HTR-8/SVneo (cell line): ENCODE measurements around the gene ZFAND3.
"Not testable (repeated sequence)": the region's sequence is repeated elsewhere in the genome, so short reads cannot be mapped to it uniquely, and the experiment has no call there.

Source experiments
- DNase-seq: peaks from one replicate; pipeline ENCODE4 v3.0.0; 2011; ENCODE audit warnings: low spot score, mixed read lengths; ENCODE audit not compliant: insufficient read length
- FAIRE-seq: peaks from 2 replicates; lab custom pipeline; 2011; peaks lifted over from hg19 to GRCh38; lab: Jason Lieb, UNC

ZFAND3 gene

DNA sequence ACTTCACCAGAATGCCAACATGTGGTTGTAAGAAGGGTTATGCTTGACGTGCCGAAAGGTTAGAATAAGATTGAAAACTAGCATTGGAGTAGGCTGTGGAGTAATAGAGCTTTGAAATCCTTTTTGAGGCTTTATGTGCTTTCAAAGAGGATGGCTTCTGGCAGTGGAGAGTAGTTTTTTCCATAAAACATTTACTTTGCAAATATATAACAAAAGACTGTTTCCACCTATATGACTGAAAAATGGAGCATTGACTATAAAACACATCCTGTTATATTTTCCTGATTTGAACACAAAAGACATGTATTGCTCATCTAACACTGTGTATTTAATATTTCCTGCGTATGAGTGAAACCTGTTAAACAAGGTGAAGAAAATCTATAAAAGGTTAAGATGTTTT, 38.8 kb downstream of the ZFAND3 start:
- DNase-seq (no peak), FAIRE-seq (no peak)

DNA sequence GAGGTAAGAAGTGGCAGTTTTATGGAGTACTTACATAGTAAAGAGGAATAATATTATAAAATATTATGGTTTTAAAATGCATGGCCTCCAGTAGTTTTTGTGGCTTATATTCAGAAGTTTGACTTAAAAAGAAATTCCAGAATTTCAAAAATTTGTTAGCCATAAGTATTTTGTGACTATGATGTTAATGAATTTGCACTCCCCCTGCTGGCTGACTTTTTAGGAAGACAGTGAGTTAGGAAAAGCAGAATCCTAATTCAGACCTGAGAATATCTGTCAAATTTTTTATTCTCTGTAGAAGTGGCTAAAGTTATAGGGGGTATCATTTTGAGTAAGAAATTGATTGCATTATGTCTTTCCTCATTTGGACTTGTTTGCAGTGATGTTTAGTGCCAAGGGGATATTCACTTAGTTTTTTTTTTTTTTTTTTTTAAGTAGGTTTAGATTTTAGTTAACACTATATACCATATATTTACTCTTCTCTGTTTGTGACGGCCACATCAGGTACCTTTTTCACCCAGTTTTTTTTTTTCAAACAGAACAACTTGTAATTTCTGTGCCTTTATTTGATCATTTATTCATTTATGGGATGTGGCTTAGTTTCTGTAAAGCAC, 40.8 kb downstream of the ZFAND3 start:
- DNase-seq (no peak), FAIRE-seq (no peak)

DNA sequence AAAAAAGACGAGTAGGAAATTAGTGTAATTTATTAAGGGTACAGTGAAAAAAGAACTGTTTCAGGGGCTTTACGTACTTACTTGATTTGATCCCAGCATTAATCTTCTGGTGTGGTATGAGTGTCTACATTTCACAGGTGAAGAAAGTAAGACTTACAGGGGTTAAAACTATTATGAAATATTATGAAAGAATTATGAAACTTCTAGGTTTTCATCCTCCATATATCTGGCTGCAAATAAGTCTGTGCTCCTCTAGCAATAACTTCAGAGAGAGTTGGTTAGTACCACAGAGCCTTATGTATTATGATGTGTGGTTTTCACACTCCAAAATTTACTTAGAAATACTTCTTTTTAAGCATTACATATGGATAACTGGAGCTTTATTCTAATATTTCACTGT, 41.9 kb downstream of the ZFAND3 start:
- no peak for FAIRE-seq

DNA sequence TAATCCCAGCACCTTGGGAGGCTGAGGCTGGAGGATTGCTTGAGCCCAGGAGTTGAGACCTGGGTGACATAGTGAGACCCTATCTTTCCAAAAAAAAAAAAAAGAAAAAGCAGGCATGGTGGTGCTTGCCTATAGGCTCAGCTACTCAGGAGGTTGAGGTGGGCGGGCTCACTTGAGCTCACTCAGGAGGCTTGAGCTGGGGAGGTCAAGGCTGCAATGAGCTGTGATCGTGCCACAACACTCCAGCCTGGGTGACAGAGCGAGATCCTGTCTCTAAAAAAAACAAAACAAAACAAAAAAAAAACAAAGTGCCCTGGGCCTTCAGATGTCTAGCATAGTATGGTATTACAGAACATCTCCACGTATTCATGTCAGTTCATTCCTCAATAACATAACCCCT, 42.9 kb downstream of the ZFAND3 start:
- no peak for DNase-seq
- no peak for FAIRE-seq

More for the DNA sequence above, 41.9 kb downstream of the ZFAND3 start:
- no peak for DNase-seq

DNA sequence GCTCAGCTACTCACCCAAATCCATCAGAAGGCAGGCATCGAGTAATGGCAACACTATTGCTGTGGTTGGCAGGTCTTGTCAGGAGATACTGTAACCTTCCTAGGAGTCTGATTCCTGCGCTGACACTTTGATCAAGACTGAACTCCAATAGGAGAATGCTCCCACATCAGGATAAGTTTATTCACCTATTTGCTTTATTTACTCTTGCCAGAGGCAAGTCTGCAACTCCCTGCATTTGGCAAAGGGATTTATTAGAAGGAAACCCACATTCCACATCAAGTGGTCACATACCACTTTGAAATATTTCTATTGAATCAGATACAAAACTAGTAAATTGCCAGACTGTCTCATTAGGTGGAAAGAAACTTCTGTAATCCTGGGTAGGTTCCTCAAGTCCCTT, 43.5 kb downstream of the ZFAND3 start:
- FAIRE-seq (no peak), DNase-seq (peak; percentile 43)

DNA sequence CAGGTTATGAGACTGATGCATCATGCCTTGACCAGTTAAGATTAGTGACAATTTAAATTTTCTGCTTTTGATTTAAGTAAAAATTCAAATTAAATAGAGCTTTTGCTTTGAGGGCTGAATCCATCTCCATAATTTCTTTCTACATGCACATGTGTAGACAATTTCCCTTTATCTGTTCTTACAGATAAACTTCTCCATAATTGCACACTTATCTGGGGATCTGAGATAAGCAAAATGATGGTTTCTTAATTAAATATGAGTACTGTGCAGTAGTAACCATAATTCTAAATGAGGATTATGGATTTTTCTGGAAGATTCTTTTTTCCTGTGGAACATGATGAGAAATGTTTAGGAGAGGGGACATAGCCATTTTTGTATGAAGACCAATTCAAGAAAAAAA, 44.7 kb downstream of the ZFAND3 start:
- no peak for DNase-seq
- no peak for FAIRE-seq

DNA sequence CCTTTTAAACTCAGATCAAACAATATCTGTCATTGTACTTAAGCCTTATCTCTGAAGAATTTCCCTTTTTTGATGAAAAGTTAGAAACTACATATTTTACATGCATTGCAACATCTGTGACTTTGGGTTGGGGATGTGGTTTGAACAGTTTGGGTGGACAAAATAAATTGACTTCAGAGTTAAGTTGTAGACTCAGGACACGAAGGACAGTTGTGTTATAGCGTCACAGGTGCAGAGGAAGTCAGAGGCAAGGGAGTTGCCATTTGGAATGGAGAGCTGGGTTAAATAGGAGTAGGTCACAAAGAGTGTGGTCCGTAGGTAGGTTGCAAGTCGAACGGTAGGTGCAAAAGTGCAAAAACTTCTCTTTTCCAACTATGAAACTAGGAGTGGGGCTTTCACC, 46.0 kb downstream of the ZFAND3 start:
- DNase-seq (no peak), FAIRE-seq (no peak)

DNA sequence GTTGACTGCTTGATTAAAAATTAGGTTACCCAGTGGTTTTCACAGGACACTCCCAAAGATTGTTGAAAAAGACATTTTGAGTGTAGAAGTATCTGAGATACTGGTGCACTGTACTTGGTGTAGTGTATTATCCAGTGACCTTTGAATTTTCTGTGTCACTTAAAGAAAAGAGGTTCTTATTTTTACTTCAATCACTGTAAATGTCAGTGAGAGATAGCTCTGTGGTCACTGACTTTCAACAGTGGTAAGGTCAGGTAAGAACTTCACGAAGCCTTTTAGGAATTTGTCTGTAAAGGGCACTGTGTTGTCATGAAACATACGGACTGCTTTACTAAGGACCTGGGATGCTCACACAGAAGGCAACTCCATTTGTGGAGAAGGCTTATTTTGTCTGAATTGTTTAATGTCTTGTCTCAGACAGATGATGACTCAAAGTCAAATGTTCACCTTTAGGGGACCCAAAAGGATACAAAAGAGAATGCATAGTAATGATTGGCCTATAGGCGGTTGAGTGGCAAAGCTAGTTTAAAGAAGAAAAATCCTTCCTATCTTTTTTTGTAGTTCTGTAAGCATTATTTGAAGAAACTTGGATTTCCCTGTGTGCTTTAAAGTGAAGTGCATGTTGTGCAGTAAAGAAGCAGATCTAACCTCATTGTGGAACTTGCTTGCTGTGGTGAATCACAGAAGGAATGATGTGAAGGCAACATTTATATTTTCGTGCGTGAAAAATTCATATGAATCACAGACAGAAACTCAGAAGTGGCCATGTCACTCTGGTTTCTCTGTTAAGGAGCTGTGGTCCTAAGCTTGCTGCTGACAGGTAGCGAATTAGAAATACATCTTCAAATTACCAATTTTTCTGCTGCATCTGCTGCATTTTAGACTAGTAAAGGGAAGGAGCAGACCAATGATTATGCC, 47.3 kb downstream of the ZFAND3 start:
- FAIRE-seq (no peak), DNase-seq (no peak)

DNA sequence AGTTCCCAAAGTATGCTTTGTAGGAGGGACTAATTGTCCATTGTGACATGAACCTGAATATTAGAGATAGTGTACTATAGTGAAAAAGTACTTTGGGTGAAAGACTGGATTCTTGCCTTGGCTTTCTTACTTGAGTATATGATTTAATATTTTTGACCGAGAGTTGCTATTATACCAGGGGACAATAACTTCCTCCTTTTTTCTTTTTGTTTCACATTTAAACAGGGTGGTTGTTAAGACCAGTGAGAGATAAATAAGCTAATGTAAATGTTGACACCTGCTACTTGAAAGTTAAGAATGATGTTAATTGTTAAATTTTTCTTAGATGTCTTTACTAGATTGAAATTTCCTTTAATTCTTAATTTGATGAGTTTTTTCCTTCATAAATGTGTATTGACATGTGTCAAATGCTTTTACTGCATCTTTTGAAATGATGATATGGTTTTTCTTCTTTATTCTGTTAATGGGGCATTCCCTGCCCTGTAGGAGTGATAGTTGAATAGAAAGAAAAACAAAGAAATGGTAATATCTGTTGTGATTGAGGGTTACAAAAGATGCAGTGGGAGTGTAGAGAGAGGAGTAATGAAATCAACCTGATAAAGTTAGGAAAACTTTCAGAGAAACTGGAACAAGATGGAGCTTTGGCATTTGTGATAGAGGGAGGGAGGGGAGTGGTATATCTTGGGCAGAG, 48.4 kb downstream of the ZFAND3 start:
- FAIRE-seq = no peak
- no peak for DNase-seq

DNA sequence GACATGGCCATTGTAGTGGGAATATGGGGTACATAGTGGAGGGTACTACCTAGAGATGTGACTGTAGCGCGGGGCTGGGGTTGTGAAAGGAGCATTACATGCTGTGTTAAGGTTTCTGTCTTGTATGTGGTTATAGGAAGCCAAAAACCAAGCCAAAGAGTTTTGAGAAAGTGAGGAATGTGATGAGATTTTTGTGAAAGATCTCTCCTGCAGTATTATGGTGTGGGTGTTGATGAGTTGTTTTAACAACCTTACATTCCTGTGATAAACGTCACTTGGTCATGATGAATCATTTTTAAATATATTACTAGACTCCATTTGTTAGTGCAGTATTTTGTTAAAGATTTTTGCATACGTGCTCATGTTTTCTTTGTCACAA, 48.9 kb downstream of the ZFAND3 start:
- DNase-seq = peak; percentile 43
- no peak for FAIRE-seq

DNA sequence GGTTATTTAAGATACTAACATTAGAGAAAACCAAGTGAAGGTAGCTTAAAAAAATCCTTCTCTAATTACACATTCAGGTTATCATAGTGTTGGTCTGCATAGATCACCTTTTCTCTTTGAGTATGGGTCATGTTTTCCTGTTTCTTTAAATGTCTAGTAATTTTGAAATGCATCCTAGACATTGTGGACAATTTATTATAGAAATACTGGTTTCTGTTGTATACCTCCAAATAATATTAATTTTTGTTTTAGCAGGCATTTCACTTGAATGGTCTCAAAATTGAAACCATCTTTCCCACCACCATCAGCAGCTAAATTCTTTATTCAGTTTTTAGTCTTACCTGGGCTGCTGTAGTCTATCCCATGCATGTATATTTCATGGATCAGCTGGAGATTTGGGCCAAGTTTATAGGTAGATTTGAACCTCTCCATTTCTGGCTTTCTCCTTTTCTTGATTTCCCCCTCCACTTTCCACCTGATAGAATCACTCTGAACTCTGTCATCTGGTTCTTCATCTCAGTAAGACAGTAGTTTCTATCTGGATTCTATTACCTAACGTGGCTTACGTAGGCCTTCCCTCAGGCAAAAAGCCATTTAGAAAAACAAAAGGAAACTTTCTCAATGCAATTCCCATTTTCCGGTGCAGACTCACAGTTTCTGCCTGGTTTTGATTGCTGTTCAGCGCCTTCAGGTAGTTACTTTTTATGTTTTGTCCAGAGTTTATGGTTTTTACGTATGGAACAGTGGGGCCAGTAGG, 52.3 kb downstream of the ZFAND3 start:
- DNase-seq (no peak), FAIRE-seq (no peak)

DNA sequence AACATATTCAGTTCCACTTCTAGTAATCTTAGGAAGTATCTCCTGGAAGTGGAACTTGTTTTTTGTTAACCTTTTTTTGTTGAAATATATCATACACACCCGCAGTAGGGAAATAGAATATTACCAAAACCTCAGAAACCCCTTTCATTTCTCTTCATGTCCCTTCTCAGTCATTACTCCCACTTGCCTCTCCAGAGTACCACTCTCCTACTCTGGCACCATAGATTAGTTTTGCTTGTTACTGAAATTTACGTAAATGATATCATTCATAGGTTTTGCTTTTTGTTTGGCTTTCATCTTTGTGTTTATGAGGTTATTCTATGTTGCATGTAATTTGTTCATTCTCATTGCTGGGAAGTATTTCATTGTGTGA, 52.8 kb downstream of the ZFAND3 start:
- FAIRE-seq (no peak), DNase-seq (no peak)

DNA sequence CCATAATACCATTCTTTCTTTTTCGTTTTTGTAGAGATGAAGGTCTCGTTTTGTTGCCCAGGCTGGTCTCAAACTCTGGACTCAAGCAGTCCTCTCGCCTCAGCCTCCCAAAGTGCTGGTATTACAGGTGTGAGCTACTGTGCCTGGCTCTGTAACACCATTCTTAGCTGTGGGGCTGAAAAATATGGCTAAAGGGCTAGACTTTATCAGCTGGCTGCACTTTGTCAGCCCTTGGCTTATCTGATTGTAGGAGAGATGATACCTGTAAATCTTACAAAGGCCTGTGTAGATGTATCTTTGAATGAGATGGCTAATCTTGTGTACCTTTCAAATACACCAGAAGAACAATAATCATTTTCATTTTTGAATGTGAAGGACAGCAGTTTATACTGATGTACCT, 55.2 kb downstream of the ZFAND3 start:
- no peak for FAIRE-seq
- no peak for DNase-seq

DNA sequence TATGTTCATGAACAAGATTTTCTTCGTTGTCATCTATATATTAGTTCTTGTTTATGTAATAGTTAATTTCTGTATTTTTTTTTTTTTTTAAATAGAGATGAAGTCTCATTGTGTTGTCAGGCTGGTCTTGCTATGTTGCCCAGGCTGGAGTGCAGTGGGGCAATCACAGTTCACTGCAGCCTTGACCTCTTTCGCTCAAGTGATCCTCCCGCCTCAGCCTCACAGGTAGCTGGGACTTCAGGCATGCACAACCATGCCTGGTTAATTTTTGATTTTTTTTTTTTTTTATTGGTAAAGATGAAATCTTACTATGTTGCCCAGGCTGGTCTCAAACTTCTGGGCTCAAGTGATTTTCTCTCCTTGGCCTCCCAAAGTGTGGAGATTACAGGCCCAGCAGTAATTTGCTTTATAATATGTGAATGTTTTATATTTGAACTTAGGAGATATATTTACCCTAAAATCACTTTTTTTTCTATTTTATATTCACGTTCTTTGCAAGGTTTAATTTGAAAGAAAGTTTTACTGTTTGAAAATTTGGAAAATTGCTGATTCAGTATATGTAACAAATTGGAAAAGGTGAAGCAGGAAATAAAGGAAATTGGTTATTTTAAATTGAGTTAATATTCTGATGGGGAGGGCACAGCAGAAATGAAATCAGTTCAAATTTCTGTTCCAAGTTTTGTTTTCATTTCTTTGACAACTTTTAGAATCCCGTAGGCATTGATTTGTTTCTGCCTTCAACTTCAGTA, 56.2 kb downstream of the ZFAND3 start:
- no peak for FAIRE-seq
- DNase-seq = no peak

DNA sequence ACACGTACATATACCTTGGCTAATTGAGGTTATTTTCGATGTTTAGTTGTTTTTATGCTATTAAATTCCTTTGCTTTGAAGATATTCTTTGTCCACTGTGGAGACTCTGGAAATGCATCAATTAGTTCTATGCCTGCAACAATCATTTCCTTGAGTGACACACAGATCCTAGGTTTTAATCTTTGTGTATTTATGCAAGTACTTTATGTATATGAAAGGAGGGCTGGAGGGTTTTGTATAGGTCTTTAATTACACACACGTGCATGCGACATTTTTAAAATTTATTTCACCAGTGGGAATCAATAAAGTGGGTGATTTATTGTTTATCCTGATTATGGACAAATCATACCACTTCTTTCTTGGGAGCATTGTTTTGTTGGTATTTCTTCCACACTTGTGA, 57.3 kb downstream of the ZFAND3 start:
- DNase-seq (no peak), FAIRE-seq (no peak)

DNA sequence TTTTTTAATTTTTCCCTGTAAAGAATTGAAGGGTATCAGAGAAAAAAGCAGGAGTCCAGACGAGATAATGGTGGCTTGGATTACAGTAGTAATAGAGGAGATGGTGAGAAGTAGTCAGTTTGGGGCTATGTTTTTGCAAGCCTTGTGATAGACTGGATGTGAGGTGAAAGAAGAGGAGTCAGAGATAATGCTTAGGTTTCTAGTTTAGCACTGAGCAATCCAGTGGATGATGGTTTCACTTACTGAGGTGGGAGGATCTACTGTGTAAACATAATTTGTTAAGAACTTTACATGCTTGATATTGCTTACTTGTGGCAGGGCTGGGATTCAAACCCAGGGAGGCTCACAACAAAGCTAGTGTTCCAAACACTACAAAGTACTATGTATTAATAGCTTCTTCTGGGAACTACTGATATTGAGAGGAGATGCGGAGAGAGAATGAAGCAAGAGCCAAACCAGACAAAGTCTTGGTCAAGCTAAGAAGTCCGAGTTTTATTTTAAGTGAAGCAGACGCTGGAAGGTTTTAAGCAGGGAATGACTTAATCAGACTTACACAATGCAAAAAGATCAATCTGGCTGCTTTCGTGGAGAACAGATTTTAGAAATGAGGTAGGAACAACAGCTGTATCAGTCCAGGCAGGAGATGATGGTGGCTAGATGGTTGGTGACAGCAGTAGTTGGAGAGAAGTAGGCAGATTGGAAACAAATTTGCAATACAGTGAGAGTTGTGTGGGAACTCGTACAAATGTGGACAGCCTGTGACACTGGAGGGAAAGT, 58.0 kb downstream of the ZFAND3 start:
- FAIRE-seq = no peak
- no peak for DNase-seq

DNA sequence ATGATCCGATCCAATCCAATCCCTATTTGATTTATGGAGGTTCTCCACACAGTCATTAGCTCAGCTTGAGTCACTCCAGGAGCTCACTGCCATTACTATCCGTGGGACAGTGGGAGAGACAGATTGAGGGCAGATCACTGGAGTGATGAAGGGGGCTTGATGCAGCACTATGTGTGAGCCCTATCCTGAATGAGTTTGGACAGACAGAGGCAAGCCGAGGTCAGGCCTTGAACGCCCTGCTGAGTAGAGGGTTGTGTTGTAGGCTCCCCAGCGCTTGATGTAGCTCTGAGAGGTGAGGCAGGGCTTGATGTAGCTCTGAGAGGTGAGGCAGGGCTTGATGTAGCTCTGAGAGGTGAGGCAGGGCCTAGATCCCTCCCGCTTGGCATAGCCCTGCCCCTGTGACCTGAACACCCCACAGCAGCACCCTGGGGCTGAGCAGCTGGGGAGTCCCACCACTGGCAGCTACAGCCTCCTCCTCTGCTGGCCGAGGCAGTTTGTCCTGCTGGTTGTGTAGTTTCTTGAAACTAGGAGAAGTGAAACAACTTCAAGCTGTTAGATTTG, 58.7 kb downstream of the ZFAND3 start:
- no peak for DNase-seq
- no peak for FAIRE-seq

DNA sequence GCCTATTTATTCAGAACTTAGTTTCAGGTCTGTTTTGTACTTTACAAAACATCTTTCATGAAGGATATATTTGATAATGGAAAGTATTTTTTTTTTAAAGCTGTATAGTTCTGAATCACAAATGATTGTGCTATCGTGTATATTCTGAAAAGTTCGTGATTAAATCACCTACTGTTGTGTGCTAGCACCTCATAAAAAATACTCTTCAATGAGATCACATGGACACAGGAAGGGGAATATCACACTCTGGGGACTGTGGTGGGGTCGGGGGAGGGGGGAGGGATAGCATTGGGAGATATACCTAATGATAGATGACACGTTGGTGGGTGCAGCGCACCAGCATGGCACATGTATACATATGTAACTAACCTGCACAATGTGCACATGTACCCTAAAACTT, 61.1 kb downstream of the ZFAND3 start:
- FAIRE-seq, DNase-seq: not testable (repeated sequence)

DNA sequence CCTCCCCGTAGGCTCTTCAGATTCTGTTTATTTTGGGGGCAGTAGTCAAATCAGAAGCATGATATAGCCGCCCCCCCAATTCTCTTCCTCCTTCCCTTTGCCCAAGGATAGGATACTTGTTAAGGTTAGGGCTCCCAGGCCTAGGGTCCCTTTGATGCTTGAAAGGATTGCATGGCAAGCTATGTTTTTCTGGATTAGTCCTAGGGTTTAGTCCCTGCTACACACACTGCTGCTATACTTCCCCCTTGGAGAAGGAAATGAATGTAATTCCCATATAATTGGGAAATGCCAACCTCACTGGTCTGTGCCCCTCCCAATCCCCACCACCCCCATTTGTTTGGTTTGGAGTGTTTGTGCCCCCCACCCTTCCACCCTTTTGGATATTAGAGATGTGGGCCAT, 62.8 kb downstream of the ZFAND3 start:
- FAIRE-seq (no peak), DNase-seq (no peak)
